ENCODE measurements around the gene SMPD2. TPM values are rescaled to one million over a fixed set of nuclear protein-coding genes. Genes with fewer than 3 reads are reported as not detected.
"Not testable (repeated sequence)": the region's sequence is repeated elsewhere in the genome, so short reads cannot be mapped to it uniquely, and the experiment has no call there.

SMPD2 gene
- total RNA-seq, 2 donors from 2014 or later: 4.8 to 5.7 TPM

- peak; percentile 76 for DNase-seq
- ATAC-seq: peak; percentile 17 to 19
- intact Hi-C loops (cut with DNase I): no loop called here
Observed at GRCh38 chr6:109456710-109457561, 16.4 kb downstream of the SMPD2 start.

GRCh38 chr6:109457562-109457996 lies 17.1 kb downstream of the SMPD2 start:
- DNase-seq (no peak), ATAC-seq (no peak)
- intact Hi-C loops (cut with DNase I): no loop called here

- no peak for DNase-seq
- intact Hi-C loops (cut with DNase I): no loop called here
- ATAC-seq: no peak
Observed at GRCh38 chr6:109458774-109459531, 18.4 kb downstream of the SMPD2 start.

- intact Hi-C loops (cut with DNase I): no loop called here
- DNase-seq: no peak
- ATAC-seq: no peak
Observed at GRCh38 chr6:109460161-109460829, 19.8 kb downstream of the SMPD2 start.

GRCh38 chr6:109461205-109461604 lies 20.7 kb downstream of the SMPD2 start:
- intact Hi-C loops (cut with DNase I); DNase-seq; ATAC-seq: not testable (repeated sequence)

GRCh38 chr6:109461733-109462526 lies 21.4 kb downstream of the SMPD2 start:
- no peak for ATAC-seq
- intact Hi-C loops (cut with DNase I): no loop called here
- DNase-seq: no peak

- ATAC-seq (peak; percentile 47 to 53), DNase-seq (no peak)
- intact Hi-C loops (cut with DNase I): no loop called here
Observed at GRCh38 chr6:109465772-109466171, 25.2 kb downstream of the SMPD2 start.

- intact Hi-C loops (cut with DNase I): no loop called here
- ATAC-seq (no peak), DNase-seq (no peak)
Observed at GRCh38 chr6:109466212-109466923, 25.8 kb downstream of the SMPD2 start.

GRCh38 chr6:109467696-109468095 lies 27.2 kb downstream of the SMPD2 start:
- ATAC-seq (no peak), DNase-seq (no peak)
- intact Hi-C loops (cut with DNase I): no loop called here

- intact Hi-C loops (cut with DNase I): no loop called here
- ATAC-seq (no peak), DNase-seq (no peak)
Observed at GRCh38 chr6:109469591-109470189, 29.2 kb downstream of the SMPD2 start.

- intact Hi-C loops (cut with DNase I): no loop called here
- DNase-seq (no peak), ATAC-seq (no peak)
Observed at GRCh38 chr6:109471105-109471810, 30.7 kb downstream of the SMPD2 start.

- intact Hi-C loops (cut with DNase I): no loop called here
- no peak for ATAC-seq
Observed at GRCh38 chr6:109472132-109472995, 31.8 kb downstream of the SMPD2 start.

GRCh38 chr6:109473120-109473519 lies 32.6 kb downstream of the SMPD2 start:
- intact Hi-C loops (cut with DNase I): no loop called here

More at GRCh38 chr6:109472132-109472995, 31.8 kb downstream of the SMPD2 start:
- no peak for DNase-seq

GRCh38 chr6:109474995-109475394 lies 34.5 kb downstream of the SMPD2 start:
- no peak for ATAC-seq
- DNase-seq: no peak
- intact Hi-C loops (cut with DNase I): no loop called here

More at GRCh38 chr6:109473120-109473519, 32.6 kb downstream of the SMPD2 start:
- ATAC-seq (no peak), DNase-seq (no peak)

- ATAC-seq (no peak), DNase-seq (no peak)
- intact Hi-C loops (cut with DNase I): no loop called here
Observed at GRCh38 chr6:109475625-109476024, 35.1 kb downstream of the SMPD2 start.

- no peak for DNase-seq
- intact Hi-C loops (cut with DNase I): no loop called here
- ATAC-seq: no peak
Observed at GRCh38 chr6:109477184-109477583, 36.7 kb downstream of the SMPD2 start.

Data from left cardiac atrium (tissue), 4 donors.